Measurements from ENCODE around the gene CEND1.

Gene CEND1

GRCh38 chr11:770642-771616 is 19.0 kb downstream of the CEND1 start:
- H3F3A ChIP-seq (ENCODE audit: low read depth), result no peaks in the 10 kb centered on the region
- peaks cover 26% of the 10 kb centered on the region for H4K20me1 ChIP-seq (ENCODE audit: insufficient read depth, low read length, poor library complexity, severe bottlenecking)
- no peak for TF ChIP-seq CTCF (conservative IDR thresholded peaks at IDR 0.05; ENCODE audit: low read length)
- no peak for TF ChIP-seq EZH2phosphoT487 (IDR thresholded peaks at IDR 0.05; ENCODE audit: borderline replicate concordance)
- H3K4me2 ChIP-seq (ENCODE audit: low read depth, low read length, poor library complexity, severe bottlenecking), result no peak overlapping the region
- H3K9ac ChIP-seq (ENCODE audit: low read depth, low read length, poor library complexity, severe bottlenecking), result no peak overlapping the region
- no peaks in the 10 kb centered on the region for H3K9me3 ChIP-seq (ENCODE audit: insufficient read depth, low read depth, low read length)
- H3K4me1 ChIP-seq (ENCODE audit: insufficient read depth, low read length, poor library complexity, severe bottlenecking), result peaks cover 14% of the 10 kb centered on the region
- peaks cover 21% of the 10 kb centered on the region; the same call in 1 of the 2 replicates for H3K36me3 ChIP-seq (ENCODE audit: insufficient read depth, low read length)
- H3K4me3 ChIP-seq (ENCODE audit: low read length, poor library complexity, severe bottlenecking), result no peak overlapping the region
- peaks cover 36% of the 10 kb centered on the region for H3K79me2 ChIP-seq (ENCODE audit: insufficient read depth, low read length)
- no peaks in the 10 kb centered on the region for H3K9me2 ChIP-seq (replicated peaks; ENCODE audit: low read depth, low read length)
- no peak overlapping the region for H2AFZ ChIP-seq (ENCODE audit: low read length)
- no peaks in the 10 kb centered on the region for H3K27me3 ChIP-seq (ENCODE audit: insufficient read depth, low read length, poor library complexity, severe bottlenecking)

- Histone ChIP-seq H2AFZ (ENCODE audit: low read length) (no peak overlapping the region), H3K9ac (ENCODE audit: low read depth, low read length, poor library complexity, severe bottlenecking) (no peak overlapping the region), H3K36me3 (ENCODE audit: insufficient read depth, low read length) (peaks cover 24% of the 10 kb centered on the region; the same call in 1 of the 2 replicates)
These were observed 19.8 kb downstream of the CEND1 start for GRCh38 chr11:769887-770641.

GRCh38 chr11:767238-767637 is 22.7 kb downstream of the CEND1 start:
- H3K27me3 ChIP-seq (ENCODE audit: insufficient read depth, low read length, poor library complexity, severe bottlenecking), result no peaks in the 10 kb centered on the region
- TF ChIP-seq EZH2phosphoT487 (IDR thresholded peaks at IDR 0.05; ENCODE audit: borderline replicate concordance) (no peak), CTCF (conservative IDR thresholded peaks at IDR 0.05; ENCODE audit: low read length) (no peak)
- H3K4me3 ChIP-seq (ENCODE audit: low read length, poor library complexity, severe bottlenecking), result no peak overlapping the region
- H3K79me2 ChIP-seq (ENCODE audit: insufficient read depth, low read length), result peaks cover 4% of the 10 kb centered on the region; the same call in 1 of the 2 replicates
- H3F3A ChIP-seq (ENCODE audit: low read depth), result no peaks in the 10 kb centered on the region
- H3K36me3 ChIP-seq (ENCODE audit: insufficient read depth, low read length), result peaks cover 47% of the 10 kb centered on the region; the same call in 1 of the 2 replicates
- no peak overlapping the region for H3K9ac ChIP-seq (ENCODE audit: low read depth, low read length, poor library complexity, severe bottlenecking)
- H3K4me1 ChIP-seq (ENCODE audit: insufficient read depth, low read length, poor library complexity, severe bottlenecking), result peaks cover 2% of the 10 kb centered on the region
- no peak overlapping the region for H2AFZ ChIP-seq (ENCODE audit: low read length)
- H4K20me1 ChIP-seq (ENCODE audit: insufficient read depth, low read length, poor library complexity, severe bottlenecking), result peaks cover 5% of the 10 kb centered on the region
- H3K9me2 ChIP-seq (replicated peaks; ENCODE audit: low read depth, low read length), result no peaks in the 10 kb centered on the region
- no peak overlapping the region for H3K4me2 ChIP-seq (ENCODE audit: low read depth, low read length, poor library complexity, severe bottlenecking)
- no peaks in the 10 kb centered on the region for H3K9me3 ChIP-seq (ENCODE audit: insufficient read depth, low read depth, low read length)

More at GRCh38 chr11:769887-770641, 19.8 kb downstream of the CEND1 start:
- H3K4me1 ChIP-seq (ENCODE audit: insufficient read depth, low read length, poor library complexity, severe bottlenecking), result peaks cover 7% of the 10 kb centered on the region
- no peaks in the 10 kb centered on the region for H3K9me2 ChIP-seq (replicated peaks; ENCODE audit: low read depth, low read length)
- H3F3A ChIP-seq (ENCODE audit: low read depth), result no peaks in the 10 kb centered on the region
- no peak overlapping the region for H3K4me2 ChIP-seq (ENCODE audit: low read depth, low read length, poor library complexity, severe bottlenecking)
- no peaks in the 10 kb centered on the region for H3K9me3 ChIP-seq (ENCODE audit: insufficient read depth, low read depth, low read length)
- peaks cover 17% of the 10 kb centered on the region for H4K20me1 ChIP-seq (ENCODE audit: insufficient read depth, low read length, poor library complexity, severe bottlenecking)
- no peak overlapping the region for H3K4me3 ChIP-seq (ENCODE audit: low read length, poor library complexity, severe bottlenecking)
- no peaks in the 10 kb centered on the region for H3K27me3 ChIP-seq (ENCODE audit: insufficient read depth, low read length, poor library complexity, severe bottlenecking)
- peaks cover 27% of the 10 kb centered on the region for H3K79me2 ChIP-seq (ENCODE audit: insufficient read depth, low read length)
- TF ChIP-seq EZH2phosphoT487 (IDR thresholded peaks at IDR 0.05; ENCODE audit: borderline replicate concordance) (no peak), CTCF (conservative IDR thresholded peaks at IDR 0.05; ENCODE audit: low read length) (no peak)

Data from Loucy (cell line).